Mucosa of descending colon (tissue), 3 donors: ENCODE measurements around the gene GPD1. TPM values are rescaled to one million over a fixed set of nuclear protein-coding genes. Genes with fewer than 3 reads are reported as not detected.

ENCODE experiments used
- ATAC-seq: fragments of 200-7000 bp; cut with Tn5 transposase; one replicate; pipeline ENCODE4 v1.9.1; 2020; ENCODE audit warnings: mild to moderate bottlenecking, moderate library complexity
- DNase-seq, 3 donors: peaks; one replicate each; pipeline ENCODE4 v3.0.0-alpha.2; 2020
- H3K36me3 ChIP-seq: fragments of 200-600 bp; one replicate; pipeline ENCODE4 v1.8.0; 2021; ENCODE audit warnings: low read depth, mild to moderate bottlenecking
- H3K4me1 ChIP-seq: fragments of 200-600 bp; one replicate; pipeline ENCODE4 v1.8.0; 2021; ENCODE audit warnings: low read depth, mild to moderate bottlenecking
- H3K4me3 ChIP-seq: fragments of 200-600 bp; one replicate; pipeline ENCODE4 v1.8.0; 2021; ENCODE audit warnings: mild to moderate bottlenecking
- H3K9me3 ChIP-seq: fragments of 200-600 bp; one replicate; pipeline ENCODE4 v1.8.0; 2021; ENCODE audit warnings: mild to moderate bottlenecking
- intact Hi-C, 2 donors: fragments of 100-400 bp; cut with DNase I in 1 of 2; cut with micrococcal nuclease in 1 of 2; formaldehyde crosslinking; loops; one replicate each; pipeline versions ENCODE4 v1.11.0 to v1.11.1; 2022; cut with DNase I, micrococcal nuclease
- total RNA-seq, 3 donors: library from RNA; stranded (reverse); fragmentation: NEBNext Ultra II Directional in 2 of 3; extraction: Animal tissue kit (Norgen Biotek cat#: 25700) in 2 of 3; gene quantifications; one replicate each; pipeline versions ENCODE4 v1.2.1 to v1.2.4, GENCODE V29; 2021 to 2023
- TF ChIP-seq, protein P1 (sequence below): fragments of 200-600 bp; IDR thresholded peaks from one replicate; pipeline ENCODE4 v1.8.0; 2022; ENCODE audit warnings: antibody characterized with exemption, mild to moderate bottlenecking
- donor health status: DM: no; HTN: no; CAD: no; lungs with moderate emphysema.
- donor health status: DM: no; HTN: no; CAD: no.
- donor health status: DM: no; HTN: yes; CAD: no.

GPD1 gene
- total RNA-seq, 3 donors from 2014 or later: 1.7 to 4.1 (median 1.9) TPM

- no peak for DNase-seq
- no peaks in the 10 kb centered on the region for H3K9me3 ChIP-seq
Measured at GRCh38 chr12:50106907-50107306, 3.1 kb downstream of the GPD1 start.

GRCh38 chr12:50107416-50108268 lies 3.8 kb downstream of the GPD1 start:
- peaks cover 42% of the 10 kb centered on the region for H3K4me1 ChIP-seq
- no peak overlapping the region for H3K4me3 ChIP-seq
- no peaks in the 10 kb centered on the region for H3K9me3 ChIP-seq
- intact Hi-C loops: no loop called here
- TF ChIP-seq, protein P1, sequence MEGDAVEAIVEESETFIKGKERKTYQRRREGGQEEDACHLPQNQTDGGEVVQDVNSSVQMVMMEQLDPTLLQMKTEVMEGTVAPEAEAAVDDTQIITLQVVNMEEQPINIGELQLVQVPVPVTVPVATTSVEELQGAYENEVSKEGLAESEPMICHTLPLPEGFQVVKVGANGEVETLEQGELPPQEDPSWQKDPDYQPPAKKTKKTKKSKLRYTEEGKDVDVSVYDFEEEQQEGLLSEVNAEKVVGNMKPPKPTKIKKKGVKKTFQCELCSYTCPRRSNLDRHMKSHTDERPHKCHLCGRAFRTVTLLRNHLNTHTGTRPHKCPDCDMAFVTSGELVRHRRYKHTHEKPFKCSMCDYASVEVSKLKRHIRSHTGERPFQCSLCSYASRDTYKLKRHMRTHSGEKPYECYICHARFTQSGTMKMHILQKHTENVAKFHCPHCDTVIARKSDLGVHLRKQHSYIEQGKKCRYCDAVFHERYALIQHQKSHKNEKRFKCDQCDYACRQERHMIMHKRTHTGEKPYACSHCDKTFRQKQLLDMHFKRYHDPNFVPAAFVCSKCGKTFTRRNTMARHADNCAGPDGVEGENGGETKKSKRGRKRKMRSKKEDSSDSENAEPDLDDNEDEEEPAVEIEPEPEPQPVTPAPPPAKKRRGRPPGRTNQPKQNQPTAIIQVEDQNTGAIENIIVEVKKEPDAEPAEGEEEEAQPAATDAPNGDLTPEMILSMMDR: no peak
- H3K36me3 ChIP-seq: peaks cover 4% of the 10 kb centered on the region
- no peak for DNase-seq
- ATAC-seq: no peak

More at GRCh38 chr12:50106907-50107306, 3.1 kb downstream of the GPD1 start:
- H3K4me3 ChIP-seq: no peak overlapping the region
- peaks cover 42% of the 10 kb centered on the region for H3K4me1 ChIP-seq
- TF ChIP-seq, protein P1: no peak
- peaks cover 4% of the 10 kb centered on the region for H3K36me3 ChIP-seq
- no peak for ATAC-seq
- intact Hi-C loops: no loop called here

DNA sequence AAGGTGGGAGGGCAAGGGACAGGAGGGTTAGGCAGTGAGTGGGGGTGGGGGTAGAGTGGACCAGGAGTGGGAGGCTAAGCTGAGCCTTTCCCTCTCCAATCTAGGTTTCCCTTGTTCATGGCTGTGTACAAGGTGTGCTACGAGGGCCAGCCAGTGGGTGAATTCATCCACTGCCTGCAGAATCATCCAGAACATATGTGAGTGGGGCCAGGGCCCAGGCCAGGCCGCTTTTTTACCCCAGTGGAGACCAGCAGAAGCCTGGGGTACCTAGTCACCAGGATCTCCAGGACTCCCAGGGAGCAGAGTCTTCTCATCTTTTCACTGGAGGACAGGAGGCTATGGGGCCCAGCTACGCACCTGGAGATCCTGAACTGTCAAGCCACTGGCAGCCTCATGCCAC lies 5.5 kb downstream of the GPD1 start:
- H3K4me1 ChIP-seq: peaks cover 49% of the 10 kb centered on the region
- peaks cover 4% of the 10 kb centered on the region for H3K36me3 ChIP-seq
- no peak overlapping the region for H3K4me3 ChIP-seq
- H3K9me3 ChIP-seq: no peaks in the 10 kb centered on the region
- no peak for ATAC-seq
- TF ChIP-seq, protein P1: no peak
- DNase-seq: no peak
- intact Hi-C loops: no loop called here

DNA sequence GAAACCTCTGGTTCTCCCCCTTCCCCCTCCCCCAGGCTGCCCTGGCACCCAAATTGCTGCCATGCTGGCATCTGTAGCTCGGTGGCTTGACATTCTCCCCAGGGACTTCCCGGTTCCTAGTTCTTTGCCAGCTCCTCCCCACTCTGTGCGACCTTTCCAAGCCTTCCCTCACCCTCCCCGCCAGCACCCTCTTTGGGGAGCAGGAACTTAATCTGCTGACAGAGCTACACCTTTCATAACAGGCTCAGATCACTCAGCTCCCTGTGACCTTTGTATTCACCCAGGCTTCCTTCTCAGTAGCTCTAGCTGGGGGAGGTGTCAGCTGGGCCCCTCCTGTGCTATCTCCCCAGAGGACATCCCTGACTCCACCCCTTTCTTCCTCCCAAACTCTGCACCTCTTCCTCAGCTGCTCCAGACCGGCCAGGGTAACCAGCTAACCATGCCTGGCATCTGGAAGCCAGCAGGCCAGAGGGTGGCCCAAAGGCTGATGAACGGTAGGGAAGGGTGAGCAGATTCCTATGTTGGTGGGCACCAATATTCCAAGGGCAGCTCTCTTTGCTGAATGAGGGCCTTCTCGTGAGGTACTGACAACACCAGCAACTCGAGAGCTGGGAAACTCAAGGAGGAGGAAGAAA lies 6.4 kb downstream of the GPD1 start:
- ATAC-seq (peak; percentile 53), DNase-seq (peak; percentile 77 to 82 (median 81))
- TF ChIP-seq, protein P1: no peak
- Histone ChIP-seq H3K4me1 (peaks cover 50% of the 10 kb centered on the region), H3K4me3 (no peak overlapping the region), H3K9me3 (no peaks in the 10 kb centered on the region), H3K36me3 (peaks cover 4% of the 10 kb centered on the region)
- intact Hi-C loops: no loop called here

DNA sequence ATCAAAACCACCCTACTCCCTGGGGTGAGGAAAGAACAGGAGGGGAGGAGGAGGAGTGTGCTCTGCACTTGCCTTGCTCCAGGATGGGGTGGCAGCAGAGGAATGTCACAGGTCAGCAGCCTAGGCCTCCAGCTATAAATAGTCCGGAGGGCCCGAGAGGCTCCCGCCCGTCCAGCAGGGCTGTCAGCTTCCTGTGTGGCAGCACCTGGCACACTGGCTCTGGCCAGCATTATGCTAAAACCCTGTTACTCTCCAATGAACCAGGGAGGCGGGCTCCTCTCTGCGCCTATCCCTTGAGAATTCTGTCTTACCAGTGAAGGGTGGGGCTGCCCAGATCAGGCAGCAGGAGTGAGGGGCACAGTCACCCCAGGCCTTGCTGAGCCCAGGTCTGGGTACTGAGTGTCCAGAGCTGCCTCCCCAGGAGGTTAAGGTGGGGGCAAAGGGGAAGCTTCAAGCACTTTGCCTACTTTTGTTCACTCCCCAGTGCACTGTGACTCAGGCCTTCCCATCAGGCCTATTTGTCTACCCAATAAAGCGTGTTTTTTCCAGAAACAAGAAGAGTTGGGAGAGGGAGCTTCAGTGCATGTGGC lies 7.0 kb downstream of the GPD1 start:
- intact Hi-C loops: no loop called here
- ATAC-seq: peak; percentile 46
- H3K36me3 ChIP-seq: peaks cover 4% of the 10 kb centered on the region

More for the DNA sequence above, 7.0 kb downstream of the GPD1 start:
- Histone ChIP-seq H3K4me1 (peaks cover 50% of the 10 kb centered on the region), H3K9me3 (no peaks in the 10 kb centered on the region), H3K4me3 (no peak overlapping the region)
- TF ChIP-seq, protein P1: no peak
- peak; percentile 73 to 86 (median 79) for DNase-seq
